A549 (cell line): ENCODE data around the gene PGLYRP2. TPM values are rescaled to one million over a fixed set of nuclear protein-coding genes. Genes with fewer than 3 reads are reported as not detected.

Experiments
- ATAC-seq, 2 experiments: fragments of 200-7000 bp in 1 of 2; fragments of >200 bp in 1 of 2; cut with Nextera tagmentation in 1 of 2; cut with Tn5 transposase in 1 of 2; 3 replicates each; pipeline versions ENCODE4 v1.8.0 to v1.9.1; 2018 to 2020; ENCODE audit warnings: mild to moderate bottlenecking in 1 of 2, moderate library complexity in 1 of 2
- CTCF ChIA-PET: fragments of 300-600 bp; sonication (Branson Sonifier 250); formaldehyde crosslinking; extraction: SDS; loops from one replicate; lab custom pipeline; 2021; ENCODE audit warnings: antibody characterized with exemption, inconsistent platforms; lab: Yijun Ruan, JAX
- POLR2A ChIA-PET: fragments of 350-600 bp; formaldehyde crosslinking; extraction: SDS; loops from one replicate; lab custom pipeline; 2021; ENCODE audit warnings: antibody characterized with exemption, inconsistent platforms; lab: Yijun Ruan, JAX
- DNase-seq, 2 experiments: peaks; one replicate each; pipeline versions ENCODE4 v3.0.0 to v3.0.0-alpha.2; 2011 to 2016; ENCODE audit warnings: low read depth in 1 of 2, low spot score in 1 of 2
- FAIRE-seq: peaks from 2 replicates; lab custom pipeline; 2011; peaks lifted over from hg19 to GRCh38; lab: Jason Lieb, UNC
- H3K27ac ChIP-seq, 2 experiments: fragments of >200 bp; sonication (Bioruptor Twin); formaldehyde crosslinking; 3 replicates each; pipeline ENCODE4 v1.5.1; 2016 to 2017
- H3K4me1 ChIP-seq: fragments of >200 bp; sonication (Bioruptor Twin); formaldehyde crosslinking; 3 replicates; pipeline ENCODE4 v1.6.1; 2016
- H3K4me2 ChIP-seq: fragments of >200 bp; sonication (Bioruptor Twin); formaldehyde crosslinking; 3 replicates; pipeline ENCODE4 v1.6.1; 2016
- H3K4me3 ChIP-seq: fragments of >200 bp; sonication (Bioruptor Twin); formaldehyde crosslinking; 3 replicates; pipeline ENCODE4 v1.5.1; 2016
- H3K9me3 ChIP-seq: fragments of >200 bp; sonication (Bioruptor Twin); formaldehyde crosslinking; 3 replicates; pipeline ENCODE4 v1.6.1; 2016
- BHLHE40 ChIP-seq: IDR thresholded peaks from 2 replicates; pipeline ENCODE4 v1.6.1; 2012; ENCODE audit warnings: low read depth, low read length, inconsistent platforms
- E2F6 ChIP-seq: IDR thresholded peaks from 2 replicates; pipeline ENCODE4 v1.6.1; 2012; ENCODE audit warnings: low read depth, borderline replicate concordance
- EHMT2 ChIP-seq: fragments of 200-600 bp; sonication (generic); IDR thresholded peaks from 2 replicates; pipeline ENCODE4 v1.6.1; 2016; ENCODE audit warnings: antibody characterized with exemption, low read depth, mild to moderate bottlenecking, moderate library complexity
- EP300 ChIP-seq, 2 experiments: fragments of >200 bp; sonication (Bioruptor Twin); formaldehyde crosslinking; IDR thresholded peaks; 2 replicates in 1 of 2; 3 replicates in 1 of 2; pipeline ENCODE4 v1.6.1; 2016 to 2017
- ESRRA ChIP-seq: fragments of 150-350 bp; IDR thresholded peaks from 2 replicates; pipeline ENCODE4 v1.6.1; 2014; ENCODE audit warnings: mild to moderate bottlenecking, low read length, borderline replicate concordance
- HOXA7 ChIP-seq: fragments of 250-450 bp; sonication (Bioruptor Pico); IDR thresholded peaks from 2 replicates; pipeline ENCODE4 v1.5.0; 2020; ENCODE audit warnings: mild to moderate bottlenecking, moderate library complexity
- HOXB13 ChIP-seq: fragments of 250-450 bp; sonication (Bioruptor Pico); IDR thresholded peaks from 2 replicates; pipeline ENCODE4 v1.5.0; 2020; ENCODE audit warnings: low read depth, mild to moderate bottlenecking, moderate library complexity
- MAZ ChIP-seq: fragments of 150-350 bp; IDR thresholded peaks from 2 replicates; pipeline ENCODE4 v1.6.1; 2014; ENCODE audit warnings: antibody characterized with exemption, low read depth, low read length, borderline replicate concordance
- NFE2L2 ChIP-seq: fragments of 150-350 bp; conservative IDR thresholded peaks from 2 replicates; pipeline ENCODE4 v1.6.1; 2014; ENCODE audit warnings: low read length
- POLR2A ChIP-seq: IDR thresholded peaks from 2 replicates; pipeline ENCODE4 v1.6.1; 2012; ENCODE audit warnings: mild to moderate bottlenecking, low read length
- RAD21 ChIP-seq, 2 experiments: fragments of >200 bp in 1 of 2; sonication (Bioruptor Twin) in 1 of 2; formaldehyde crosslinking in 1 of 2; IDR thresholded peaks in 1 of 2; conservative IDR thresholded peaks in 1 of 2; 2 replicates in 1 of 2; 3 replicates in 1 of 2; pipeline ENCODE4 v1.6.1; 2012 to 2018; ENCODE audit warnings: inconsistent platforms in 1 of 2
- RARB ChIP-seq: fragments of 250-450 bp; sonication (Bioruptor Pico); IDR thresholded peaks from 2 replicates; pipeline ENCODE4 v1.8.0; 2021; ENCODE audit warnings: mild to moderate bottlenecking, moderate library complexity
- RCOR1 ChIP-seq: fragments of 150-350 bp; IDR thresholded peaks from 2 replicates; pipeline ENCODE4 v1.6.1; 2014; ENCODE audit warnings: antibody characterized with exemption, low read length, low read depth
- RFX5 ChIP-seq: fragments of 450-650 bp; IDR thresholded peaks from 2 replicates; pipeline ENCODE4 v1.7.1; 2014; ENCODE audit warnings: antibody characterized with exemption, mild to moderate bottlenecking, moderate library complexity
- RNF2 ChIP-seq: fragments of 200-600 bp; sonication (generic); IDR thresholded peaks from 2 replicates; pipeline ENCODE4 v1.6.1; 2016; ENCODE audit warnings: low read depth, mild to moderate bottlenecking, antibody characterized with exemption, moderate library complexity, borderline replicate concordance
- SMC3 ChIP-seq: fragments of >200 bp; sonication (Bioruptor Twin); formaldehyde crosslinking; IDR thresholded peaks from 3 replicates; pipeline ENCODE4 v1.6.1; 2018; ENCODE audit warnings: inconsistent platforms
- ZC3H11A ChIP-seq: fragments of 450-650 bp; IDR thresholded peaks from 2 replicates; pipeline ENCODE4 v1.6.1; 2014; ENCODE audit warnings: antibody characterized with exemption, mild to moderate bottlenecking
- ZSCAN20 ChIP-seq: fragments of 250-450 bp; sonication (Bioruptor Pico); IDR thresholded peaks from 2 replicates; pipeline ENCODE4 v1.8.0; 2022; ENCODE audit warnings: mild to moderate bottlenecking, moderate library complexity
- WGBS: methylation state at CpG from one replicate; pipeline ENCODE4 v1.1.6; 2017; ENCODE audit errors: missing lambda C conversion rate; 5-methylcytosine and 5-hydroxymethylcytosine counted together
- polyA plus RNA-seq, 4 experiments: library from polyadenylated mRNA; depleted of rRNA in 3 of 4; stranded (reverse); fragments of >200 nt; fragmentation: RNase III in 1 of 4; extraction: RNeasy Plus Mini Kit Qiagen cat#74134 plus additional on column Dnase treatment in 1 of 4; gene quantifications; 2 replicates in 3 of 4; 3 replicates in 1 of 4; pipeline ENCODE4 v1.2.3, GENCODE V29; 2011 to 2017
- TF ChIP-seq, protein P1 (sequence below): fragments of 450-650 bp; IDR thresholded peaks from 2 replicates; pipeline ENCODE4 v1.6.1; 2014; ENCODE audit warnings: antibody characterized with exemption

The PGLYRP2 gene
- polyA plus RNA-seq, 2 of the 4 experiments (the other 2 are of a cell fraction): not detected

DNA sequence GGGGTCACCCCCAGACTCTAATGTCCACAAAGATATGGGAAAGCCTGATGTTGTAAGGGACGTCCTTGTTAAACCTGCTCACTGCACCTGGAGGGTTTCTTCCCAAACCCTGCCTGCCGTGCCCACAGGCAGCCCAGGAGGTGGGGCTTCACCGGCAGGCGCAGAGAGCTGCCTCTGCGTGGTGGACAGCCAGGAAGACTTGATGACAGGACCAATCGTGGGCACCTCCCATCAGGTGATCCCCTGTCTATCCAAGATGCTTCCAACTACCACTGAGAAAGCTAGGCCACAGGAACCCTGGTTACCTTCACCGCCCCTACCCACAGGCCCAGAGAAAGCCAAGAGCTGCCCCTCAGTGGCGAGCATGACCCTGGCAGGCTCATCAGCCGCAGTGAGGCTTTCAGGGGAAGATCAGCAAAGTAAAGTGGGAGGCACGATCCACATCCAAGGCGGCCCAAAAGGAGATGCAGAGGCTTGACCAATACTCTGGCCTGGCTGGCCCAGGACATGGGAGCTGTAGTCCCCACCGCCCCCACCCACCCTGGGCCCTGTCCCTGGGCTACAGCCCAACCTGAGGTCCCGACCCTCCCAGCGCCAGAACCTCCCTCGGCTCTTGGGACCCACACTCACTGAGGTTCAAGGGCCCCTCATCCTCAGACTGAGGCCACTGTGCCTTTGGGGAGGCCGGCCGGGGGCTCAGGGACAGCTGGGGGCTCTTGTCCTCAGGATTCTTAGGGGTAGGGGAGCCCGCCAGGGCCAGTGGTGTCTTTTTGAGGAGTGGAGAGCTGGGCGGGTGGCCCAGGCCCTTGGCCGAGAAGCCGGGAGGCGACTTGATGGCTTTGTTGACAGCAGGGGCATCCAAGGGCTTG, 50.1 kb downstream of the PGLYRP2 start:
- Histone ChIP-seq H3K4me2 (no peak overlapping the region), H3K4me1 (peaks cover 14% of the 10 kb centered on the region; the same call in 1 of the 3 replicates), H3K27ac (no peak overlapping the region), H3K9me3 (no peaks in the 10 kb centered on the region), H3K4me3 (no peak overlapping the region)
- CTCF ChIA-PET: interaction anchor here (1.1 to 1.8 kb wide), 2 partner anchors 10 kb away, joined by 4 to 11 read pairs; partner anchors contain the start of gene AKAP8L
- POLR2A ChIA-PET: no interaction called here
- FAIRE-seq: no peak
- 79% methylated on average over 4 of the region's 22 CpGs for WGBS
- ATAC-seq: no peak
- TF ChIP-seq NFE2L2: no peak
- no peak for TF ChIP-seq MAZ
- TF ChIP-seq POLR2A: no peak
- TF ChIP-seq ESRRA: no peak
- TF ChIP-seq EP300 (IDR thresholded peaks at IDR 0.05): no peak
- TF ChIP-seq E2F6: no peak
- no peak for DNase-seq

DNA sequence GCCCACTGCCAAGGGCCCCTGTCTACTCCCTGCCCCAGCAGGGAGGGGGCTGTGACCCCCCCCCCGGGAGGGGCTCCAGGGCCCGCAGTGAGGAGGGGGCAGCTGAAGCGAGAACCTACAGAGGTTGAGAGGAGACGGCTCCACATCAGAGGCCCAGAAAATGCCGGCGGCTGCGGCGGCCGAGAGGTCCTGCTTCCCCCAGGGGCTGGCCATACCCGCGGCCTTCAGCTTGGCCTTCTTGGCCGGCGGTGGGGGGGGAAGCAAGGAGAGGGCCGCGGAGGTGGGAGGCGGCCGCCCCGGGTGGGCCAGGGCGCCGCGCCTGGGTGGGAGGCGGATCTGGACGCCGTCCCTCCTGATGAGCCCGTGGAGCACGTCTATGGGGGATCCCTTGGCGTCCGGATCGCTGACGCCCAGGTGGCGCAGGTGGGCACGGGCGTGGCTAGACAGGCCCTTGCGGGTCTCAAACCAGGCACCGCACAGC, 51.3 kb downstream of the PGLYRP2 start:
- no peak for FAIRE-seq
- H3K4me3 ChIP-seq: no peak overlapping the region
- H3K4me2 ChIP-seq: no peak overlapping the region
- TF ChIP-seq BHLHE40: no peak
- TF ChIP-seq ZSCAN20 (CRISPR knock-in tag): no peak
- no peak for TF ChIP-seq HOXA7 (CRISPR knock-in tag)
- TF ChIP-seq RNF2: no peak
- TF ChIP-seq, protein P1, sequence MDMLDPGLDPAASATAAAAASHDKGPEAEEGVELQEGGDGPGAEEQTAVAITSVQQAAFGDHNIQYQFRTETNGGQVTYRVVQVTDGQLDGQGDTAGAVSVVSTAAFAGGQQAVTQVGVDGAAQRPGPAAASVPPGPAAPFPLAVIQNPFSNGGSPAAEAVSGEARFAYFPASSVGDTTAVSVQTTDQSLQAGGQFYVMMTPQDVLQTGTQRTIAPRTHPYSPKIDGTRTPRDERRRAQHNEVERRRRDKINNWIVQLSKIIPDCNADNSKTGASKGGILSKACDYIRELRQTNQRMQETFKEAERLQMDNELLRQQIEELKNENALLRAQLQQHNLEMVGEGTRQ: no peak
- no peak for TF ChIP-seq HOXB13 (CRISPR knock-in tag)
- no peak for TF ChIP-seq EHMT2
- TF ChIP-seq SMC3: no peak
- TF ChIP-seq, all 56 proteins: peak for 0
- 95% methylated on average over 24 of the region's 35 CpGs for WGBS
- ATAC-seq (no peak), DNase-seq (no peak)
- POLR2A ChIA-PET: no interaction called here
- peaks cover 8% of the 10 kb centered on the region; the same call in 1 of the 3 replicates for H3K9me3 ChIP-seq
- peaks cover 11% of the 10 kb centered on the region; the same call in 1 of the 3 replicates for H3K4me1 ChIP-seq
- CTCF ChIA-PET: interaction anchor here (1.1 kb wide), 1 partner anchor 9 kb away, joined by 4 read pairs; the partner anchor contains the start of gene AKAP8L
- no peak overlapping the region for H3K27ac ChIP-seq

GRCh38 chr19:15427350-15427700, 52.0 kb downstream of the PGLYRP2 start:
- no peak for FAIRE-seq
- Histone ChIP-seq H3K4me3 (no peak overlapping the region), H3K4me1 (peaks cover 11% of the 10 kb centered on the region; the same call in 1 of the 3 replicates), H3K27ac (no peak overlapping the region), H3K4me2 (no peak overlapping the region), H3K9me3 (peaks cover 8% of the 10 kb centered on the region; the same call in 1 of the 3 replicates)
- POLR2A ChIA-PET: no interaction called here
- TF ChIP-seq RAD21 (conservative IDR thresholded peaks at IDR 0.05 in 1 of 2, IDR thresholded peaks at IDR 0.05 in 1 of 2) (no peak), RARB (no peak), RFX5 (no peak), RCOR1 (no peak), HOXA7 (CRISPR knock-in tag) (no peak), ZC3H11A (no peak)
- 94% methylated on average over 10 of the region's 25 CpGs for WGBS
- no peak for ATAC-seq
- CTCF ChIA-PET: no interaction called here
- DNase-seq: no peak
